SK-N-MC (cell line): ENCODE results near the gene RECK.

Source experiments
- EZH2 ChIP-seq: fragments of 200-600 bp; sonication (generic); IDR thresholded peaks from one replicate; pipeline ENCODE4 v1.6.1; 2017; ENCODE audit warnings: antibody characterized with exemption
- POLR2AphosphoS5 ChIP-seq: IDR thresholded peaks from 2 replicates; pipeline ENCODE4 v1.6.1; 2012; ENCODE audit warnings: mild to moderate bottlenecking, low read depth, low read length, borderline replicate concordance

DNA sequence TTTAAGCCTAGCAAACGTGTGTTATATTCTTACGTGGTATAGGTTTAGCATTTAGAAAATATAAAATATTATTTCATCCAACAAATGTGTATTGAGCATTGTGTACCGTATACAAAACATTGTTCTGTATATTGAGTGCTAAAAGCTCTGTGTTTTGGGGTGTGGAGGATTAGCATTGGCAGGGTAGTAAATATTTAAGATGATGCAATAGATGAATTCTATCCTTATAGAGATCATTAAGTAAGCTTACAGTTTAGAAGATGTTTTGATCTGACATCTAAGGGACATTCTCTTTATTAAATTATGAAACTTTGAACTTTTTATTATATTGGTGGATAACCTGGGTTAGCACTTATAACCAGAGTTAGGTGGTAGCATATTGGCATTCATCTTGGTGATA is 51.3 kb downstream of the RECK start:
- TF ChIP-seq EZH2 (no peak), POLR2AphosphoS5 (no peak)
